ENCODE measurements around the gene ARHGAP22.

ARHGAP22 gene

GRCh38 chr10:48459270-48460150 is 145.4 kb downstream of the ARHGAP22 start:
- DNase-seq = no peak

DNA sequence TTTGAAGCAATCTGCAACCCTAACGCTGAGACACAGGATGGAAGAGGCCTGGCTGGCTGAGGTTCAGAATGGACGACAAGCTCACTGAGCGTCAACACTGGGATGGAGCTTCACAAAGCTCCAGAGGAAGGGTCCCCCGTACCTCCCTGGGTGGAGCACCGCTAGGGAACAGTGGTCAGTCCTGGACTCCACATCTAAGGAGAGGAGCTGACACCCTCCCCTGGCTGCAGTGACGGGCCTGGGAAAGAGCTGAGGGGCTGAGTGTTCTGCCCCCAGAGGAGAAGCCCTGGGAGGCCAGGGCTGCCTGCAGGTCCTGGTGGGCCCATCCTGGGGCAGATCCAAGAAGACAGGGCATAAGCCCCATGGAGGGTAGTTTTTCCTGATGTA is 146.2 kb downstream of the ARHGAP22 start:
- no peak for DNase-seq

GRCh38 chr10:48457949-48458661 is 146.8 kb downstream of the ARHGAP22 start:
- DNase-seq = no peak

- no peak for DNase-seq
Observed at GRCh38 chr10:48456808-48457761, 147.8 kb downstream of the ARHGAP22 start.

DNA sequence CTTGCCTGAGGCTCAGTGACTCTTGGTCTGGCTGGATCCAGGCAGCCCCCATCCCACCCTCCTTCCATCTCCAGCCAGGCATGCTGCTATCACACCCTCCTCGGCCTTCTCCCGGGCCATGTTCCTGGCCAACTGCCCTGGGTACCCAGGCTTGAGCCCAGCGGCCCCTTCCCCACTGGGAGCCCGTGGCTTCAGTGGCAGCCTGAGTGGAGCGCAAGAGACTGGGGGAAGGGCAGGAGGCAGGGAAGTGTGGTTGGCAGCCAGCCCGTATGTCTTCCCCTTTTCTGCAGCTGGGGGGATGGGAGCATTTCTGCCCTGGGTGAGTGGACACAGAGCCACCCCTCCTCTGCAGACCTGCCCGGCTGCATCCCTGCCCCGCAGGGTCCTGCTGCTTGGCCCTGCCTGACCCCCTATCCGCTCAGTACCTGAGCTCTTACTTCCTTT is 148.5 kb downstream of the ARHGAP22 start:
- DNase-seq = no peak

GRCh38 chr10:48455392-48456151 is 149.3 kb downstream of the ARHGAP22 start:
- no peak for DNase-seq

GRCh38 chr10:48455055-48455391 is 149.8 kb downstream of the ARHGAP22 start:
- DNase-seq = no peak

- no peak for DNase-seq
Observed at GRCh38 chr10:48454302-48455054, 150.4 kb downstream of the ARHGAP22 start.

DNA sequence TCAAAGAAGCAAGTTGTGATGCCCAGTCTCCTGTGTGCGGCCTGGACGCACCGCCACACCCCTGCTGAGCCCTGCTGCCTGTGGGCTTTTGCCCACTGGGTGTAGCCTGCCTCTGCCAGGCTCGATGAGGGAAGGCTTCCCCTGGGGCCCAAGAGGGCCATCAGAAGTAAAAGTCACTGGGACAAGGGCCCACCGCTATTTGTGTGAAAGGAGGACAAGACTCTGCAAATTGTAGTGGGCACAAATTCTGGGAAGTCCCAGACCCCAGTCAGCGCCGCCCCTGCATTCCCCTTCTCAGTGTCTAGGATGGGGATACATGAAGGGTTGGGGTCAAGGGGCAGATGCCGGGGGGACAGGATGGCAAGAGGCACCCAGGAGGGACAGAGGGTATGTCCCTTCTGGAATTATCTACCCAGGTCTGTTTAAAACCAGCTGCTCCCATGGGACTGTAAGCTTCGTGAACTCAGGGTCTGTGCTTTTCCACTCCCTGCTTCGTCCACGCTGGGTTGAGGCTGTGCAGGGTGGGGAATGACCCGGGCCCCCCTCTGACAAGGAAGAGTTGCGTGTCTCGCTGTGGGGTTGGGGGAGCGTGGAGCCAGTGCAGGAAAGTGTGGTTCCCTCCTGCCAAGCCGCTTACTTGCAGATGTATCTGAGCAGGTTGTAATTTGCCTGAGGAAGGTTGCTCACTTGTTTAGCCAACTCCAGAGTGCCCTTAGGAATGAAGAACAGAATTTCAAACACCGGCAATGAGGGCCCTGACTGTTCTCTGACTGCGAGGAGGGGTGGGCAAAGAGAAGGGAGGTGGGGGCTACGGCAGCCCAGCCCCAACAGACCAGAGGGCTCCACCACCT is 151.2 kb downstream of the ARHGAP22 start:
- DNase-seq = no peak

GRCh38 chr10:48452879-48453412 is 151.9 kb downstream of the ARHGAP22 start:
- no peak for DNase-seq

GRCh38 chr10:48451969-48452878 is 152.6 kb downstream of the ARHGAP22 start:
- no peak for DNase-seq

- no peak for DNase-seq
Observed at GRCh38 chr10:48450741-48451466, 154.0 kb downstream of the ARHGAP22 start.

DNA sequence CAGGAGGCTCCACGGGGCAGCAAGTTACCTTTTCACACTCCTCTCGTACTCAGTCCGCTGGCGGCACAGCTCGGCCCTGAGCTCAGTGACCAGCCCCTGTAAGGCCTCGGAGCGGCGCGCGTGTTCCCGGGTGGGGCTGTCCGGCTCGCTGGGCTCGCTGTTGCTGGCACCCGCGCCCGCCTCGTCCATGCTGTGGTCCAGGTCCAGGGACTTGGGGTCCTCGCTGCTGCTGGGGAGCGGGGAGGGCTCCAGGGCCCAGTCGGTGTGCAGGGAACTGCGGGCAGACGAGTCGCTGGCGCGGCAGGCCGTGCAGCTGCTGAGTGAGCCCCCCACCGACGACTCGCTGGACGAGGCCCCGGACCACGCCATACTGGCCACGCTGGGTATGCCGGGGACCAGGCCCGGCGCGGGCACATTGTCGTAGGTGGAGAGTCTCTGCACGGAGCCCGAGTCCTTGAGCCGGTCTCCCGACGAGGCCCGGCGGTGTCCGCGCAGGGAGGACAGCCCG is 154.6 kb downstream of the ARHGAP22 start:
- DNase-seq = no peak

DNA sequence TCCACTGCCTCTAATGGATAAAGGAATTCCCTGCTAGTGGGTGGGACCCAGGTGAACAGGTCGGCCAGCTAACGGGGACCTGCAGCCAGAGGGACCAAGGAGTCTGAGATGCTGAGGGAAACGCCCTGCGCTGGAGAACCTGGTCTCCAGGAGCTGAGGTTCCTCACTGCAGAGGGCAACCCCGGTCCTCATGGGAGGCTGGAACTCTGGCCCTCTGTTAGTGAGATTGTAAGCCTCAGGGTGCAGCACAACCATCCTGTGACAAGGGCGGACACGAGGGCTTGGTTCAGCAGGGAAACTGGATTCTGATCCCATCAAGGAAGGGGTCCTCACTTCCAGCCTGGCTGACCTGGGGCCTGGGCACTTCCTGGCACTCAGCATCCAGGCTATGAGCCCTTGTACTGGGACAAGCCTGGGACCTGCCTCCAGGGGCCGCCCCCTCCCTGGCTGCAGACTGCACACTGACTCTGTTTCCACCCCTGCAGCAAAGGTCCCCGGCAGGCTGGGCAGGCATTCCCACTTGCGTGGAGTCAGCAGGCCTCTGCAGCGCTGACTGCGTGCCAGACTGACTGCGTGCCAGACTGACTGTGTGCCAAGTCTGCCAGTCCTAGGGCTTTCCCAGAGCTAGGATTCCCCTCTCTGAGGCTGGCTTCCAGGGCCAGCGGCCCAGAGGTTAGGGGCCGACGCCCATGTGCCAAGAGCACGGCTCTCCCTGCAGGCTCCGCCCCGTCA is 155.2 kb downstream of the ARHGAP22 start:
- no peak for DNase-seq

DNA sequence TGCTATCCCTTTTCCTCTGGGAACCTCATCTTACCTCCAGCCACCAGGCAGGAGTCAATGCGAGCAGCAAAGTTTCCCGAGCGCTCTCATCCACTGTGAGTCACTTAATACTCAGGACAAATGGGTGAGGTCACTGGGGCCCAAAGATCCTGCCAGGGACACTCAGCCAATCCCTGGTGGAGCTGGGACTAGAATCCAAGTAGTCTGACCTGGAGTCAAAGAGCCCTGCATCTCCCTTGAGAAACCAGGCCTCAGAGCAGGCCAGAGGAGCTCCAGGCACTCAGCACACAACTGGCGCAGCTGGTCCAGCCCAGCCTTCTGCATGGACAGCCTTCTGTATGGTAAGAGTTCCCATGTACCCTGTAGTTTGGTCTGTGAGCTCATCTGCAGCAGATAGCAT is 156.1 kb downstream of the ARHGAP22 start:
- DNase-seq = no peak

DNA sequence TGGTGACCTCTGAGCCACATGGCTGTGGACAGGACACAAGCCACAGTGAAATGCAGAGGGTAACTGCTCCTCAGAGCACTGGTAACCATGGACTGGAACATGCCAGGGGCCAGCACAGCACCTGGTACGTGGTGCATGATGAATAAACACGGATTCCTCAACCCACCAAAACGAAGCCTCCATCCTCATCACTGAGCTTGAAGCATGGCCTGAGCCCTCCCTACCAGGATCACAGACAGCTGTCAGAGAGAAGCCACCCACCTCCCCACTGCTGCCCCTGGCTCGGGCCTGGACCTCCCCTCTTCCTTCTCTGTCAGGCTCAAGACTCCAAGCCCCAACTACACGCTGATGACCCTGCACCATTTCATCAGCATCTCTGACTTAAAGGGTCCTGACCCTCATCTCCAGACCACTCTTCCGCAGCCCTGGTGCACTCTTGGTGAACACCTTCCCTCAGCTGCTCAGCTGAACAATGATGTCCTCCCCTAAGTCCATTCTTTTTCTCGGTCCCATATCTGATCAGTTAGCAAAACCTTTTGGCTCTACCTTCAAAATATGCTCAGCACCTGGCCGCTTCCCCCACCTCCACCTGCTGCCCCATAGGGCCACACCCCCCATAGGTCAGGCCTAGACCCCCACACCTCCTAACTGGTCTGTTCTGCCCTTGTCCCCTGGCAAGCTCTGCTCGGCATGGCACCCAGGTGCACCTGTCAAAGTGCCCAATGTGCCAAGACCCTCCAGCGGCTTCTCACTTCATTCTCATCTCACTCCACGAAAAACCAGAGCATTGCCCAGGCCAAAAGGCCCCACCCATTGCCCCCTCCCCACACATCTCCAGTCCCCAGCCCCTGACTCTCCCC is 157.3 kb downstream of the ARHGAP22 start:
- no peak for DNase-seq

Measured in left hindlimb (tissue), 1 donor.